Colonic mucosa (tissue), 4 donors: ENCODE results near the gene SEC11A. TPM values are rescaled to one million over a fixed set of nuclear protein-coding genes. Genes with fewer than 3 reads are reported as not detected.
"Not testable (repeated sequence)": the region's sequence is repeated elsewhere in the genome, so short reads cannot be mapped to it uniquely, and the experiment has no call there.

Experiments used
- DNase-seq: peaks from one replicate; pipeline ENCODE4 v3.0.0-alpha.2; 2020
- H3K27ac ChIP-seq: fragments of 200-600 bp; one replicate; pipeline ENCODE4 v1.8.0; 2021
- H3K27me3 ChIP-seq: fragments of 200-600 bp; one replicate; pipeline ENCODE4 v1.8.0; 2021
- H3K36me3 ChIP-seq: fragments of 200-600 bp; one replicate; pipeline ENCODE4 v1.8.0; 2021
- H3K4me1 ChIP-seq: fragments of 200-600 bp; one replicate; pipeline ENCODE4 v1.8.0; 2021; ENCODE audit warnings: mild to moderate bottlenecking
- H3K4me3 ChIP-seq: fragments of 200-600 bp; one replicate; pipeline ENCODE4 v1.8.0; 2021
- H3K9ac ChIP-seq, 2 donors: one replicate each; pipeline ENCODE4 v1.7.0; 2013; ENCODE audit warnings: control low read depth in 2 of 2, low read depth in 2 of 2, low read length in 2 of 2
- H3K9me3 ChIP-seq: fragments of 200-600 bp; one replicate; pipeline ENCODE4 v1.8.0; 2021
- CTCF ChIP-seq: fragments of 200-600 bp; IDR thresholded peaks from one replicate; pipeline ENCODE4 v1.8.0; 2022; ENCODE audit warnings: antibody characterized with exemption, mild to moderate bottlenecking
- intact Hi-C: fragments of 100-400 bp; cut with DNase I; formaldehyde crosslinking; loops from one replicate; pipeline ENCODE4 v1.14.1; 2022
- total RNA-seq, 2 donors: library from RNA; stranded (reverse); fragmentation: NEBNext Ultra II Directional in 1 of 2; extraction: Animal tissue kit (Norgen Biotek cat#: 25700) in 1 of 2; gene quantifications; one replicate each; pipeline ENCODE4 v1.2.1, GENCODE V29; 2021
- donor health status: healthy.
- donor health status: DM: no; HTN: no; CAD: no.
- donor health status: DM: no; HTN: no; CAD: no.

Gene SEC11A
- total RNA-seq, 2 donors from 2014 or later, result 146 to 154 TPM

DNA sequence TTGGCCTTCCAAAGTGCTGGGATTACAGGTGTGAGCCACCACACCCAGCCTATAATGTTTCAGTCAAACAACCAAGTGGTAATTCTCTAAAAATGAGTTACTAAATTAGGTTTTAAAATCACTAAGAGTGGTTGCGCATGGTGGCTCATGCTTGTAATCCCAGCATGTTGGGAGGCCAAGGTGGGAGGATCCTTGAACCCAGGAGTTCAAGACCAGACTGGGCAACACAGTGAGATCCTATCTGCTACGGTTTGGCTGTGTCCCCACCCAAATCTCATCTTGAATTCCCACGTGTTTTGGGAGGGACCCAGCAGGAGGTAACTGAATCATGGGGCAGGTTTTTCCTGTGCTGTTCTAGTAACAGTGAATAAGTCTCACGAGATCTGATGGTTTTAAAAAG, 26.1 kb downstream of the SEC11A start:
- H3K27me3 ChIP-seq, result no peaks in the 10 kb centered on the region
- no peak overlapping the region for H3K4me3 ChIP-seq
- H3K9me3 ChIP-seq, result no peaks in the 10 kb centered on the region
- no peak overlapping the region for H3K9ac ChIP-seq
- H3K4me1 ChIP-seq, result no peaks in the 10 kb centered on the region
- no peak overlapping the region for H3K27ac ChIP-seq
- no peak for TF ChIP-seq CTCF
- DNase-seq, result no peak
- intact Hi-C loops, result no loop called here
- H3K36me3 ChIP-seq, result no peaks in the 10 kb centered on the region

DNA sequence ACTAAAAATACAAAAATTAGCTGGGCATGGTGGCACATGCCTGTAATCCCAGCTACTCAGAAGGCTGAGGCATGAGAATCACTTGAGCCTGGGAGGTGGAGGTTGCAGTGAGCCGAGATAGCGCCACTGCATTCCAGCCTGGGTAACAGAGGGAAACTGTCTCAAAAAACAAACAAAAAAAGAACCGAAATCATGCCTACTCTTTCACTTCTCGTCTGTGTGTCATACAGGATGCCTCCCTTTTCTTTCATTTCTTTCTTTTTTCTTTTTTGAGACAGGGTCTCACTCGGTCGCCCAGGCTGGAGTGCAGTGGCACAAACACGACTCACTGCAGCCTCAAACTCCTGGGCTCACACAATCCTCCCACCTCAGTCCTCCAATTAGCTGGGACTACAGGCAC, 29.5 kb downstream of the SEC11A start:
- H3K9me3 ChIP-seq, H3K27ac ChIP-seq, H3K4me1 ChIP-seq, H3K27me3 ChIP-seq, H3K9ac ChIP-seq, H3K4me3 ChIP-seq, DNase-seq, intact Hi-C loops, H3K36me3 ChIP-seq: not testable (repeated sequence)

DNA sequence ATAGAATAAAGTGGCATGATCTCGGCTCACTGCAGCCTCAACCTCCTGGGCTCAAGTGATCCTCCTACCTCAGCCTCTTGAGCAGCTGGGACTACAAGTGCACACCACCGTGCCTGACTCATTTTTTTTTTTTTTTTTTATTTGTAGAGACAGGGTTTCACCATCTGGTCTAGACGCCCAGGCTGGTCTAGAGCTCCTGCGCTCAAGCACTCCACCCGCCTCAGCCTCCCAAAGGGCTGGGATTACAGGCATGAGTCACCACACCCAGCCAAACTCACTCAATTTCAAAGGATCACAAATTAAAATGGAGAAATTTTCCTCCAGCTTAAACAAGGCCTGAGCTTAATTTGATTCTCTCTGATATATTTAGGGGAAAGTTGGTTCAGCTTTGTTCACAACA, 30.6 kb downstream of the SEC11A start:
- Histone ChIP-seq H3K9ac (no peak overlapping the region), H3K4me1 (no peaks in the 10 kb centered on the region), H3K27ac (no peak overlapping the region), H3K9me3 (no peaks in the 10 kb centered on the region), H3K27me3 (no peaks in the 10 kb centered on the region), H3K4me3 (no peak overlapping the region), H3K36me3 (no peaks in the 10 kb centered on the region)
- intact Hi-C loops, result no loop called here
- TF ChIP-seq CTCF, result no peak
- no peak for DNase-seq

DNA sequence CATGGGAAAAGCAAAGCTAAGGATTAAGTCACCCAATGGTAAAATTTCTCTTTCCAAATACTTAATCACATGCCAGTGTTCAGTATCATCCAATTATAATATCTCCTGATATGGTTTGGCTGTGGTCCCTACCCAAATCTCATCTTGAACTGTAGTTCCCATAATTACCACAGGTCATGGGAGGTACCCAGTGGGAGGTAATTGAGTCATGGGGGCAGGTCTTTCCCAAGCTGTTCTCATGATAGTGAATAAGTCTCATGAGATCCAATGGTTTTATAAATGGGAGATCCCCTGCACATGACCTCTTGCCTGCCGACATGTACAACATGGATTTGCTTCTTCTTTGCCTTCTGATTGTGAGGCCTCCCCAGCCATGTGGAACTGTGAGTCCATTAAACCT, 31.8 kb downstream of the SEC11A start:
- no peaks in the 10 kb centered on the region for H3K36me3 ChIP-seq

GRCh38 chr15:84681831-84682230, 34.1 kb downstream of the SEC11A start:
- DNase-seq, result no peak
- no peaks in the 10 kb centered on the region for H3K36me3 ChIP-seq
- H3K27ac ChIP-seq, result no peak overlapping the region
- H3K9me3 ChIP-seq, result no peaks in the 10 kb centered on the region
- H3K27me3 ChIP-seq, result no peaks in the 10 kb centered on the region
- intact Hi-C loops, result no loop called here
- H3K4me3 ChIP-seq, result no peak overlapping the region
- H3K9ac ChIP-seq, result no peak overlapping the region
- H3K4me1 ChIP-seq, result no peaks in the 10 kb centered on the region
- TF ChIP-seq CTCF, result no peak

More for the DNA sequence above, 31.8 kb downstream of the SEC11A start:
- Histone ChIP-seq H3K27me3 (no peaks in the 10 kb centered on the region), H3K4me1 (no peaks in the 10 kb centered on the region), H3K4me3 (no peak overlapping the region), H3K9me3 (no peaks in the 10 kb centered on the region), H3K9ac (no peak overlapping the region), H3K27ac (no peak overlapping the region)
- TF ChIP-seq CTCF, result no peak
- no peak for DNase-seq
- intact Hi-C loops, result no loop called here

- H3K36me3 ChIP-seq, result no peaks in the 10 kb centered on the region
- no peak for DNase-seq
- no peak for TF ChIP-seq CTCF
- no peak overlapping the region for H3K27ac ChIP-seq
- H3K27me3 ChIP-seq, result no peaks in the 10 kb centered on the region
- no peaks in the 10 kb centered on the region for H3K4me1 ChIP-seq
- H3K9ac ChIP-seq, result no peak overlapping the region
- no peaks in the 10 kb centered on the region for H3K9me3 ChIP-seq
- intact Hi-C loops, result no loop called here
- H3K4me3 ChIP-seq, result no peak overlapping the region
Observed at GRCh38 chr15:84671211-84671610, 44.7 kb downstream of the SEC11A start.
